ENCODE results near the gene SEPTIN2.
"Not testable (repeated sequence)": the region's sequence is repeated elsewhere in the genome, so short reads cannot be mapped to it uniquely, and the experiment has no call there.

The SEPTIN2 gene

DNA sequence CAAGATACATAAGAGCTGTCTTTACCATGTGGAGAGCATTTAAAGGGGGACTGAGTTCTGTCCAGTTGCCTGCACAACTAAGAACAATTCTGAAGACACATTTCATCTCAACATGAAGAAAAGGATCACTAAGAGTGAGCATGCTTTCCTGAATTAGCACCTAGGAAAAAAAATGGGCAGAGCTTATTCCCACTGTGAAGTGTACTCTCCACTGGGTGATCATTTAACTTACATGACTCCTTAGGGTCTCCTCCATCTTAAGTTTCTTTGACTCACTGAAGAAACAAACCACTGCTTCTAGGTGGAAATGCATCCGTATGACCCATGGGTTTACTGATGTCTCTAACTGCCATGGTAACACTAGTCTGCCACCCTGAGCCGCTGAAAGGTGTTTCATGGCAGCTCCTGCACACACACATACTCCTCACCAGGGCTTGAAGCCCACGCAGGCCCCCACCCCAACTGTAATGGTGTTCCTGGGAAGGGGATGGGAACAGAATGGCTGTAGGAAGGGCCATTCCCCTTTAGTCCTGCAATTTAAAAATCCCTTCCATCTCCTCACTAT lies 27.3 kb upstream of the SEPTIN2 start:
- no peak for DNase-seq (ENCODE audit: low read depth in 2 of 2)

DNA sequence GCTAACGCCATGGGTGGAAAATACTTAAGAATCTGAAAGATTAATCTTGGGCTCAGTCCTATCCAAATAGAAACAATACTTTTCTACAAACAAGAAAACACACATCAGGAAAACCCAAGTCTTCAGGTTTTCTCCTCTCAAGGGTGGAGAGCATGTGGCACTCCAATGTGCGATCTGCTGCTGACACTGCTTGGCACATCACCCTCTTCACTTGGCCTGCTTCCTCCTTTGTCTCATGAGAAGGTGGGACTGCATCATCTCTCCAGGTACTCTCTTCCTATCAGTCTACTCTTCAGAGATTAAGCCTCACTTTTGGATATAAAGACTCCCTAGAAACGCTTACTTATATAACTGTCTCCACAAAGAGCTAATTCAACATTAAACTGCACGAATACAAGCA lies 26.7 kb upstream of the SEPTIN2 start:
- DNase-seq (ENCODE audit: low read depth in 2 of 2): no peak

DNA sequence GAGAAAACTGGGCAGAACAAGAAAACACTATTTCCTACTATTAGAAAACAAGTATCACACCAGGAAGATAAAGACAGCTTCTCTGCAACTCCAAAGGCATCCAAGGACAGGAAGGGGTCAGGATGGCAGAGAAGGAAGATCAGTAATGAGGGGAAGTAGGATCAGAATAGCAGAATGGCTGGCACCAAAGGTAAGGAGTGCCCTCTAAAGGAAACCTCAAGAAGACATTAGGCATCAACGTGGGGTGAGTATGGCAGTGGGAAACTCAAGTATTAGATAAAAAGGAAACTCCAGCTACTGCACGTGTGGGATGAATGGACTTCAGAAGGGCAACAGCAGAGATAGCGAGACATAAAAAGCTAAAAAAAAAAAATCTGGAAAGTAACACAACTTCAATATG lies 26.1 kb upstream of the SEPTIN2 start:
- DNase-seq (ENCODE audit: low read depth in 2 of 2): no peak

DNA sequence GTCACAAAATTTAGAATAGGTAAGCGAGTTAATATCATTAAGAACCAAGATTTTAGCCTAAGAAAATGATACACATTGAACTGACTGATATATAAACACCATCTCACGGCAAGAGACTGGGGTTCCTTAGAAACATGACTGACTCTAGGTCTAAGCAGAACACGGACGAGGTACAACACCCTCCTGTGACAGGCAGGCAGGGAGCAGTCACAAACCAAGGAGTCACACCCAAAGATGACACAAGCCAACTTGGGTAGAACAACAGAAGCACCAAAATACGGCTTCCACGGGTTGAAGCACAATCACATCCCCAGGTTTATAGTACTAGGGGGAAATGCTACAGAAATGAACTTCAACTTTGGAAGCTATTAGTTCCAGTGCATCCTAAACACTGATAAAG lies 24.6 kb upstream of the SEPTIN2 start:
- DNase-seq (ENCODE audit: low read depth in 2 of 2): no peak

- DNase-seq (ENCODE audit: low read depth in 2 of 2): no peak
Observed at GRCh38 chr2:241291977-241292376, 23.7 kb upstream of the SEPTIN2 start.

DNA sequence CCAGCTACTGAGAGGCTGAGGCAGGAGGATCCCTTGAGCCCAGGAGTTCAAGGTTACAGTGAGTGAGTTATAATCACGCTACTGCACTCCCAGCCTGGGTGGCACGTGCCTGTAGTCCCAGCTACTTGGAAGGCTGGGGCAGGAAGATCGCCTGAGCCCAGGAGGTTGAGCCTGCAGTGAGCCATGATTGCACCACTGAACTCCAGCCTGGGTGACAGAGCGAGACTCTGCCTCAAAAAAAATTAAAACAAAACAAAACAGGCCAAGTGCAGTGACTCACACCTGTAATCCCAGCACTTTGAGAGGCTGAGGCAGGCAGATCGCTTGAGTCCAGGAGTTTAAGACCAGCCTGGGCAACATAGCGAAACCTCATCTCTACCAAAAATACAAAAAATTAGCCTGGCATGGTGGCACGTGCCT lies 22.3 kb upstream of the SEPTIN2 start:
- not testable (repeated sequence) for DNase-seq (ENCODE audit: low read depth in 2 of 2)

DNA sequence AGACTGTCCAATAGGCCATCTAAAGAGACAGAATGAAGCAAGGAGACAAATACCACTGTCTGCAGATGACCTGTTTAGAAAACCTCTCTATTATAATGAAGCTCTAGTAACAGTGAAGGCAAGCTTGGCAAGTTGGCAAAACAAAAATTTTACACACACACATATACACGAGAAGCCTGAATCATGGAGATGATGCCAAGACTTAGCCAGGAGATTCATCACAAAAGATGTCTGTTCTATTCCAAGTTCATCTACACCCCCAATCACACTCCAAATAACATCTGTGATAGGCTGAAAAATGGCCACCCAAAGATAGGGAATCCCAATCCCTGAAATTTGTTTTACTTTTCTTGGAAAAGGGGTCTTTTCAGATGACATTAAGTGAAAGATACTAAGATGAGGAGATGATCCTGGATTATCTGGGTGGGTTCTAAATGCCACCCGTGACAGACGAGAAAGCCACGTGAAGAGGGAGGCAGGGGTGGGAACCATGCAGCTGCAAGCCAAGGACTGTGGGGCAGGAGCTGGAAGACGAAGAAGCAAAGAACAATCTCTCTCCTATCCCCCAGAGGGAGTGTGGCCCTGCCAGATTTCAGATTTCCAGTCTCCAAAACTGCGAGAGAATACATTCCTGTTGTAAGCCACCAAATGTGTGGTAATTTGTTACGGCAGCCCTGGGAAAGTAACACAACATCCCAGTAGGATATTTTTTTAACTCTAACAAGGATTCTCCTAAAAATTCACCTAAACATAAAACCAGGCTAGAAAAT lies 20.2 kb upstream of the SEPTIN2 start:
- no peak for DNase-seq (ENCODE audit: low read depth in 2 of 2)

- no peak for DNase-seq (ENCODE audit: low read depth in 2 of 2)
Observed at GRCh38 chr2:241296767-241297166, 19.0 kb upstream of the SEPTIN2 start.

DNA sequence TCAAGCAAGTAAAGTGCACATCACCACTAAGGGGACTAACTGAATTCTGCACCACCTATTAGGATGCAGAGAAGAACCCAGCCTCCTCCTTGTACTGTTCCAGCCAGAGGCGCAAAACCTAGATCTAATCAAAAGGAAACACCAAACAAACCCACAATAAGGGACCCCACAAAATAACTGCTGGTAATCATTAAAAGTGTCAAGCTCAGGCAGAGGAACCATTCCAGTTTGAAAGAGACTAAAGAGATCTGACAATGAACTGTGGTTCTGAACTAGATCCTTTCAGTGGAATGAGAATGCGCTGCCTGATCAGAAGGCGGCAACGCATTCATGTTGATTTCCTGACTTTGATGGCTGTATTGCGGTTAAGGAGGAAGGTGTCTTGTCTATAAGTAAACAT lies 17.1 kb upstream of the SEPTIN2 start:
- DNase-seq (ENCODE audit: low read depth in 2 of 2): no peak

DNA sequence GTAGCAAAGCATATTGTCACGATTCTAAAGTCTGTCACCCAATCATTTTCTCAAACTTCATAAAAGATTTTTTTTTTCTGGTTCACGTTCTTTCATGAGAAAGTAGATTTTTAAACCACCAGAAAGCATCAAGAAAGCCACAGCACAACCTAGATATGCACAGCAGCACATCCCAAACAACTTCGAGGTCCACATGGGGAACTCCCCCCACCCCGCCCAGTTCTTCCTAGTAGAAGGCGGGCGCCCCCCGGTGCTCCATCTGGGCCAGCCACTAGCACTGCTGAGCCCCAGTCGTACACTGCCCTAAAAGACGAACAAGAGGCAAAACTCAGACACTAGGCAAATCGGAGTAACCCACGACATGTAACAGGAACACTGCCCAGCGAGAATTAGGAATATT lies 15.7 kb upstream of the SEPTIN2 start:
- no peak for DNase-seq (ENCODE audit: low read depth in 2 of 2)

- DNase-seq (ENCODE audit: low read depth in 2 of 2): no peak
Observed at GRCh38 chr2:241302083-241302482, 13.6 kb upstream of the SEPTIN2 start.

DNA sequence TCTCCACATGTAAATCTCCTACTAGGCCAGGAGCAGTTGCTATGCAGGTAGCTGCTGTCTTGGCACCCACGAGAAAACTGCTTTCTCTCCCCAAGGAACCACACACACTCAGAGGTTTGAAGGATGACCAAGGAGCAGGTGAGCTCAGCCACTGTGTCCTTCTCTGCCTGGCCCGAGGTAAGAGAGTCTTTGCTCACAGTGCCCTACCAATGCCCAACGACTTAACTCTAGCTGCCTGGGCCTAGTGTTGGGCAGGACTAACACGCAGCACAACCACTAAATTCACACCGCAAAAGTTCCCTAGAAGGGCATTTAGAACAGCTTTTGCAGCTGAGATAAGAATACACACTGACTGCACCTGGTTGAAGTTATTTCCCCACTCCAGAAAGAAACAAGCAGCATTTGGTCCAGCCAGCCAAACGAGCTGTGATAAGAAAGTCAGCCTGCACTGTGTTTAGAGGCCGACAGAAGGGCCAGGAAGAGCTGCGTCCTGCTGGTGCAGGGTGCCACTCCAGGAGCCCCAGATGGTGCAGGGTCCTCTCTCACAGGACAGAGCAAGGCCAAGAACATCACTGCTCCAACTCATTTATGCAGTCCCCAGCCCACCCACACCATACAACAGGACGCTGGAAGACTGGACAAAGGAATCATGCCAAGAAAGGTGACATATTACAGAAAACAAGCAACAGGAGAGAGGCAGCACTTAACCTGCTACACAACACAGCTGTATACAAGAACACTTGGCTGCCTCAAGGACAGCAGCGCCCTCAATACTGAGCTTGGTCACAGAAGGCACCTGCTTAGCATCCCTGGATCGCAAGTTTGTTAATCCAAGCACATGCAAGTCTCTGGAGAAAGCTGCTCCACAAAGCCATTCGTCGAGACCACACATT lies 12.7 kb upstream of the SEPTIN2 start:
- no peak for DNase-seq (ENCODE audit: low read depth in 2 of 2)

DNA sequence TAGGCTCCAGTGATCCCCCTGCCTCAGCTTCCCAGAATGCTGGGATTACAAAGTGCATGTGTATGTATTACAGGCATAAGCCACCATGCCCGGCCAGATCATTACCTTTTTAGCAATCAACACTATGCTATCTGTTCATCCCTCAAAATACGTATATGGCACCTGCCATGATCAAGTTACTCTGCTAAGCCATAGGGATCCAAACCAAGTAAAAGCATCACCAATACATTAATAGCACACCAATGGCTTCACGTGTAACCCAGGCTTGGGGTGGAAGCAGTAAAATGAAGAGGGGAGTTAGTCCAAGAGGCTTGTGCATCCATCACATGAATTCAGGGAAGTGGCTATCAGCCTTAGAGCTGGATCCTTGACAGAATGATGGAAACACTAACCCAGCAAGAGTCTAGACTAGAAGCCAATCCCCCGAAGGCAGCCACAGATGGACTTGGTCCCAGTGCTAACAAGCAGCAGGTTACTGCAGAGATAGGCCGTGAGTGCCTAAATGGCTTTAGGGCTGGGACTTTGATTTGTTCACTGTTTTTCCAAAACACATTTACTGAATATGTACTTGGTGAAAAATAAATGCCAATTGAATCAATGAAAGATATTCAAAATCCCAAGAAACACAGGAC lies 11.6 kb upstream of the SEPTIN2 start:
- no peak for DNase-seq (ENCODE audit: low read depth in 2 of 2)

GRCh38 chr2:241307055-241307454 lies 8.7 kb upstream of the SEPTIN2 start:
- no peak for DNase-seq (ENCODE audit: low read depth in 2 of 2)

GRCh38 chr2:241308267-241308666 lies 7.5 kb upstream of the SEPTIN2 start:
- DNase-seq (ENCODE audit: low read depth in 2 of 2): no peak

DNA sequence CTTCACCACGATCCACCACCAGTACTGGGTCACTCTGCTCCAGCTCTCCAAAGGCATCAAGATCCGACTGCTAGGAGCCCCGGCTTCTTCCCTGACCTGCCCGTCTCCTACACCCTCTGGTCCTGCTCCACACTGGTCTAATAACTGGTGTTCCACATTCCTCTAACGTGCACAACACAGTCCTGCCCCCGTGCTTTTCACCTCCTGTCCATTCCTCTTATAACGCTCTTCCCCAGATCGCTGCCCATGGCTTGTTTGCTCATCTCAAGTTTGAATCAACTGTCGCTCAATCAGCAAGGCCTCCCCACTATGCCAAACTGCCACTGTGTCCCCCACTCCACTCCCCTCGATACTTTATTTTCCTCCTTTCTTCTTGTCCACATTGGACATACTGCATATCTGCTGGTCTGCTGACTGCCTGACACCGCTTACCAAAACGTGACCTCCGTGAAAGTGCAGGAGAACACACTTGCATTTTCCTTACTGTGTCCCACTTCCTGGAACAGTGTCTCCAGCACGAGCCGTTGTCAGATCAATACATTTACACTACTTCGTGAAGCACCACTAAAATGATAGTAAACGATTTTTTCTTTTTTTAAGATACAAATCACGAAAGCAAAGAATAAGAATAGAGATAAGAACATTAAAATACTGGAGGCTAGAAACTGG lies 6.8 kb upstream of the SEPTIN2 start:
- DNase-seq (ENCODE audit: low read depth in 2 of 2): no peak

- DNase-seq (ENCODE audit: low read depth in 2 of 2): peak; percentile 38 to 53
Observed at GRCh38 chr2:241309684-241310117, 6.0 kb upstream of the SEPTIN2 start.

- no peak for DNase-seq (ENCODE audit: low read depth in 2 of 2)
Observed at GRCh38 chr2:241310917-241311566, 4.7 kb upstream of the SEPTIN2 start.

DNA sequence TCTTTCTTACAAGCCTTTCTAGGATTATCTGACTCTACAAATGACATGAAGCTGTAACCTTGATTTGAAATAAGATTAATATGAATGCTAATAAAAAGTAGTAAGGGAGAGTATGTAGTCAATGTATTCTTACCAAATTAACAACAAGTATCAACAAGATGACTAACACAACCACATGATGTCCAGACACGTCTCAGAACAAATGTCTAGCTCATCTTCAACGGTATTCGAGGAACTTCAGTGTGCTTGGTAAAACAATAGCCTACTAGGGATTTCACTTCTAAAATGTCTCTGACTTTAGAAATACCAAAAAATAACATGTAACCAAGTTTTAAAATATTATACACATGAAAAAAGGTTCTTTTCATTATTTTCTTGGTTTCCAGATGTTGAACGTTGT lies 3.6 kb upstream of the SEPTIN2 start:
- DNase-seq (ENCODE audit: low read depth in 2 of 2): no peak

DNA sequence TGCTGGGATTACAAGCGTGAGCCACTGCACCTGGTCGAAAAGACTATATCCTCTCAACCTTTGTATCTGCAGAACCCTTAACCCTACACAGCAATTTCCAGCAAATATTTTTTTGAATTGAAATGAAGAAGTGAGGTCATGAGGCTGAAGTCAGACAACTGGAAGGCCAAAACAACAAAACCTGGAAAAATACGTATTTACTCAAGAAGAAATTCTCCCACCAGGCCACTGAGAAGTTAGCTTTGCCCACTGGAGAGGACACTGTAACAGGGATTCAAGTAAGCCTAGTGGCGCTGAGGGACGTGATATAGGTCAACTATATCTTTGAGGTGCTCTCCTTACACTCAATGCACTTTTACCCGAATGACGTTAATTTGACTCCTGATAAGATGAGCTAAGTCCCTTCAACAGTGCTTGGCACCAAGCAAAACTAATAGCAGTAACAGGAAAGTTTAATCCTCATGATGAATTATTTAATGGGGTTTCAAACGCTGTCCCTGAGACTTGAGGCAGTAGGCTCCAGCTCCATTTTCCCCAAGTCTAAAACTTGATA lies 2.1 kb upstream of the SEPTIN2 start:
- no peak for DNase-seq (ENCODE audit: low read depth in 2 of 2)

All from stimulated activated CD4-positive, alpha-beta T cell treated with anti-CD3 and anti-CD28 coated beads, Interleukin-15, amount 100 ng/mL, for 48 hours (primary cell).